CD4-positive, alpha-beta memory T cell (primary cell): ENCODE data around the gene OSBPL8. TPM values are rescaled to one million over a fixed set of nuclear protein-coding genes. Genes with fewer than 3 reads are reported as not detected.

Source experiments
- CTCF ChIA-PET: fragments of 350-600 bp; sonication (Branson Sonifier 250); formaldehyde crosslinking; loops from one replicate; lab custom pipeline; 2021; ENCODE audit warnings: inconsistent platforms; ENCODE audit not compliant: partially characterized antibody; lab: Charles Lee
- POLR2A ChIA-PET: fragments of 350-600 bp; sonication (Branson Sonifier 250); formaldehyde crosslinking; loops from one replicate; lab custom pipeline; 2021; ENCODE audit not compliant: partially characterized antibody; lab: Charles Lee
- DNase-seq, 5 donors: peaks; one replicate each; pipeline versions ENCODE4 v3.0.0 to v3.0.0-alpha.2; 2020 to 2022; ENCODE audit warnings: mixed read lengths in 1 of 5
- H3K27ac ChIP-seq: one replicate; pipeline ENCODE4 v1.7.0; 2013; ENCODE audit warnings: low read depth, low read length
- H3K27me3 ChIP-seq: 2 replicates; pipeline ENCODE4 v1.7.0; 2013; ENCODE audit warnings: mild to moderate bottlenecking, low read length, moderate library complexity; ENCODE audit not compliant: insufficient read depth
- H3K36me3 ChIP-seq: 2 replicates; pipeline ENCODE4 v1.7.0; 2013; ENCODE audit warnings: mild to moderate bottlenecking, low read length, moderate library complexity; ENCODE audit not compliant: insufficient read depth
- H3K4me1 ChIP-seq: 2 replicates; pipeline ENCODE4 v1.7.0; 2013; ENCODE audit warnings: mild to moderate bottlenecking, low read length, moderate library complexity; ENCODE audit not compliant: insufficient read depth
- H3K4me3 ChIP-seq, 2 donors: one replicate each; pipeline ENCODE4 v1.7.0; 2013; ENCODE audit warnings: low read length in 2 of 2, mild to moderate bottlenecking in 1 of 2
- H3K9me3 ChIP-seq, 2 donors: one replicate each; pipeline ENCODE4 v1.7.0; 2013; ENCODE audit warnings: low read length in 2 of 2, control low read depth in 1 of 2; ENCODE audit not compliant: control insufficient read depth in 1 of 2
- H3K27ac Mint-ChIP-seq, 7 donors: one replicate each; pipeline ENCODE4 v1.8.0; 2020 to 2021; ENCODE audit warnings: mixed read lengths in 7 of 7, mild to moderate bottlenecking in 6 of 7, inconsistent platforms in 3 of 7, moderate library complexity in 3 of 7
- H3K27me3 Mint-ChIP-seq, 2 donors: one replicate each; pipeline ENCODE4 v1.8.0; 2020 to 2021; ENCODE audit warnings: mixed read lengths in 2 of 2
- H3K36me3 Mint-ChIP-seq, 2 donors: one replicate each; pipeline ENCODE4 v1.8.0; 2020 to 2021; ENCODE audit warnings: mixed read lengths in 2 of 2, inconsistent platforms in 1 of 2, mild to moderate bottlenecking in 1 of 2
- H3K4me1 Mint-ChIP-seq, 4 donors: one replicate each; pipeline ENCODE4 v1.8.0; 2020 to 2021; ENCODE audit warnings: mixed read lengths in 4 of 4, mild to moderate bottlenecking in 1 of 4
- H3K4me3 Mint-ChIP-seq, 8 donors: one replicate each; pipeline ENCODE4 v1.8.0; 2020 to 2021; ENCODE audit warnings: mixed read lengths in 8 of 8, mild to moderate bottlenecking in 7 of 8, moderate library complexity in 6 of 8, inconsistent platforms in 3 of 8
- H3K9me3 Mint-ChIP-seq, 8 donors: one replicate each; pipeline ENCODE4 v1.8.0; 2020 to 2021; ENCODE audit warnings: mixed read lengths in 8 of 8, mild to moderate bottlenecking in 5 of 8, inconsistent platforms in 3 of 8, moderate library complexity in 1 of 8
- intact Hi-C: fragments of 100-400 bp; cut with micrococcal nuclease; formaldehyde crosslinking; loops from one replicate; pipeline ENCODE4 v1.15.1; 2023
- polyA plus RNA-seq, 2 donors: library from polyadenylated mRNA; unstranded; fragments of 300-500 nt; fragmentation: Illumina TruSeq; gene quantifications; one replicate each; pipeline ENCODE4 v1.2.3, GENCODE V29; 2021
- total RNA-seq, 2 experiments: library from RNA; stranded (reverse); gene quantifications; one replicate each; pipeline ENCODE4 v1.2.3, GENCODE V29; 2021

The OSBPL8 gene
- total and polyA plus RNA-seq, 4 experiments from 2014 or later: 126 to 143 (median 129) TPM

DNA sequence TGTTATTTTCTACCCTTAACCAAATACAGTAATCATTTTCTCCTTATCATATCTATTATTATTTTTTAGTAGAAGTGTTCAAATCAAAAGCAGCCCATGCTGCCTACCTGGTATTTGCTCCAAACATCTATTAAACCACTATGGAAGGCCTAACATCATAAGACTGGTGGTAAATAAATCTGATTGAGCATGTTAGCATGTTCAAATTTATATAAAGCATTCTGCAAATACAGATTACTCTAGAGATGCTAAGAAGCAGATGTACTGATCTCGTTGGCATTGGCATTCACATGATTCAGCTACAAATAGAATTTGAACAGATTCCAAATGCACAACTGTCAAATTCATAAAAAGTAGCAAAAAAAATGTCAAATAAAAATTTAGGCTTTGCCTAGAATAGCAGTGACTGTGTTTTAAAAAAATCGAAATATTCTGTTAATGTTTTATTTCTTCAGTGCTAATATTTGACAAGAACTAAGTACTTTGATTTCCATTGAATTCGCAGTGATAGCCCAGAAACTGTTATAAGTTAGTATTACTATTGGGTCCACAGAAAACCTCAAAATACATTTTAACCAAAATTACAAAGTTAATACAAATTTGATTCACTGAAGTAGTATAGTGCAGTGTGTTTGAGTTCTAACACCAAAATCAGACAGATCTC, 9.4 kb upstream of the OSBPL8 start:
- Histone ChIP-seq H3K4me1 (peaks cover 8% of the 10 kb centered on the region), H3K9me3 (no peaks in the 10 kb centered on the region), H3K36me3 (no peaks in the 10 kb centered on the region), H3K27me3 (no peaks in the 10 kb centered on the region), H3K4me3 (no peak overlapping the region), H3K27ac (no peak overlapping the region)
- ChIA-PET CTCF (no interaction called here), POLR2A (no interaction called here)
- no peak overlapping the region for H3K27ac Mint-ChIP-seq
- H3K9me3 Mint-ChIP-seq: peaks cover 0 to 1% (median 0%) of the 10 kb centered on the region in 8 donors
- H3K4me3 Mint-ChIP-seq: no peak overlapping the region
- H3K36me3 Mint-ChIP-seq: no peaks in the 10 kb centered on the region
- H3K4me1 Mint-ChIP-seq: peaks cover 6 to 8% (median 7%) of the 10 kb centered on the region in 4 donors
- intact Hi-C loops: no loop called here
- no peak for DNase-seq
- no peaks in the 10 kb centered on the region for H3K27me3 Mint-ChIP-seq

DNA sequence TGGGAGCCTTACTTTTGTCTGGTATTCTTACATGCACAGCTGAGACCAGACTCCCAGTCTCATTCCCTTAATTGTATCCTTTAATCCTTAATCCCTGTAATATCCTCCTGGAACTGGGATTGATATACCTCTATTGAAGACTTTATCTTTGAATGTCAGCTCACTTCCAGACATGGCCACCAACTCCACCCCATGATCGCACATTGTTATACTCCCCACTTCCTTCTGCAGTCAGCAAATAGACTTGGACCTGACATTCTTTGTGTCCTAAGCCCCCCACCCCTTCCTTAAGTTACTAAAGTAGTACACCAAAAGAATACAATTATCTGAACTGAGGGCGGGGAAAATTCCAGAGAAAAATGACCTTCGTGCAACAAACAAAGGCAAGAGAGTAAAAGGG, 8.6 kb upstream of the OSBPL8 start:
- Histone ChIP-seq H3K36me3 (no peaks in the 10 kb centered on the region), H3K4me3 (no peak overlapping the region), H3K27ac (no peak overlapping the region), H3K27me3 (no peaks in the 10 kb centered on the region), H3K9me3 (no peaks in the 10 kb centered on the region), H3K4me1 (peaks cover 8% of the 10 kb centered on the region)
- no peak overlapping the region for H3K4me3 Mint-ChIP-seq
- H3K27ac Mint-ChIP-seq: peak overlapping the region in 2 of 7 donors; percentile 10 to 37
- H3K4me1 Mint-ChIP-seq: peaks cover 6 to 8% (median 7%) of the 10 kb centered on the region in 4 donors
- ChIA-PET CTCF (interaction anchor here (1.8 kb wide), 1 partner anchor 112 kb away, joined by 5 read pairs; no protein-coding TSS in a partner anchor), POLR2A (no interaction called here)
- no peaks in the 10 kb centered on the region for H3K9me3 Mint-ChIP-seq
- no peaks in the 10 kb centered on the region for H3K36me3 Mint-ChIP-seq
- no peak for DNase-seq
- H3K27me3 Mint-ChIP-seq: no peaks in the 10 kb centered on the region
- intact Hi-C loops: no loop called here

DNA sequence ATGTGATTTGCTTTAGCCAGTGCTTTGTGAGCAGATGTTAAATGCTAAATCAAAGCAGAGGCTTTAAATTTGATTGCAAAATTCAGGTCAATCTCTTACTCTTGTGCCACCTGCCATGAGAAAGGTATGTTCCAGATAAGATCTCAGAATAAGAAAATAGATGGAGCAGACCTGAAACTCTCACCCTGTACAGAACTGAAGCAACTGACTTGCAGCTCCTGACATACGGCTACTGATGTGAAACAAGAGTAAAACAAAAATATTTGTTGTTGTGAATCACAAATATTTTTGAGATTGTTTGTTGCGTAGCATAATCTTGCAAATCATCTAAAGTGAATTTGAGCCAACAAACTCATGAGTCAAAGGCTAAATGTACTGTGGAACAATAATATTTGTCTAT, 3.5 kb upstream of the OSBPL8 start:
- no peaks in the 10 kb centered on the region for H3K27me3 ChIP-seq
- H3K4me1 ChIP-seq: peaks cover 11% of the 10 kb centered on the region
- POLR2A ChIA-PET: no interaction called here
- no peak for DNase-seq
- CTCF ChIA-PET: no interaction called here
- no peak overlapping the region for H3K27ac ChIP-seq
- Mint-ChIP-seq H3K4me3 (no peak overlapping the region), H3K4me1 (peaks cover 2 to 17% (median 3%) of the 10 kb centered on the region in 4 donors), H3K27ac (no peak overlapping the region), H3K36me3 (peaks cover 0 to 10% of the 10 kb centered on the region in 2 donors), H3K9me3 (no peaks in the 10 kb centered on the region), H3K27me3 (no peaks in the 10 kb centered on the region)
- H3K9me3 ChIP-seq: no peaks in the 10 kb centered on the region
- no peak overlapping the region for H3K4me3 ChIP-seq
- no peaks in the 10 kb centered on the region for H3K36me3 ChIP-seq
- intact Hi-C loops: no loop called here

DNA sequence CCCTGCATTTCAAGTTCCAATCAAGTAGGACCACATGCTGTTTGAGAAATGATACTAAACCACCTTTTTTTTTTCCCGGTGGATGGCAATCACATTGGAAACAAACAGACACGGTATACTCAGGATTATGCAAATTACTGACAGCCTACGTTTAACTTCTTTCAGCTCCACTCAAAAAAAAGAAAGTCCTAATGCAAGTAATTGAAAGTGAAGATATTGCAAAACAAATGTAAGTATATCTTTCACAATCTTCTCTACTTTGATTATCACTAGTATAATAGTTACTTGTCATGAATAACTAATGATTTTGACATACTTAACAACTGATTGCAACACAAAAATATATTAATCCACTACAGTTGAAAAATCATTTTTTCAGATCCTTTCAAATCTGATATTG, 2.6 kb upstream of the OSBPL8 start:
- DNase-seq: no peak
- Histone ChIP-seq H3K36me3 (no peaks in the 10 kb centered on the region), H3K4me3 (no peak overlapping the region), H3K9me3 (no peaks in the 10 kb centered on the region), H3K27ac (no peak overlapping the region), H3K27me3 (no peaks in the 10 kb centered on the region), H3K4me1 (peaks cover 20% of the 10 kb centered on the region)
- Mint-ChIP-seq H3K27ac (no peak overlapping the region), H3K4me1 (peaks cover 5 to 27% (median 9%) of the 10 kb centered on the region in 4 donors), H3K9me3 (no peaks in the 10 kb centered on the region), H3K4me3 (no peak overlapping the region), H3K36me3 (peaks cover 0 to 10% of the 10 kb centered on the region in 2 donors), H3K27me3 (no peaks in the 10 kb centered on the region)
- POLR2A ChIA-PET: no interaction called here
- CTCF ChIA-PET: no interaction called here
- intact Hi-C loops: no loop called here

DNA sequence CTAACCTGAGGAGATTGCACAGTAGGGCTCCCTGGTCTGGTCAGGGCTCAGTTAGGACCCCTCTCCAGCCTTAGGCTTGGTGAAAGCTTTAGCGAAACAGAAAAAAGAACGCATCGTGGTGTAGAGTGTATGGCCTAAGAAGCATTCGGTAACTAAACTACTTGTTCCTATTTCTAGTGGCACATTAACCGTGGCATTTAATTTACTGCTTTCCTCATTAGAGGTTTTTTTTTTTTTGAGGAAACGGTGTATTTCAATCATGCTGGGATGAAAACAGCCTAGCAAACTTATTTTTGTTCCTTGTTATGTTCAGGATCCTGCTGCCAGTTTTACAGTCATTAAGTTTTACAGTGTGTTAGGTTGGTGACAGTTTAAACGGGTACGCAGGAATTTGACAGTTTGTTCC, 518 bp upstream of the OSBPL8 start:
- H3K27ac Mint-ChIP-seq: peak overlapping the region; percentile 94 to 99 (median 96)
- intact Hi-C loops: no loop called here
- peaks cover 19 to 47% (median 27%) of the 10 kb centered on the region in 4 donors for H3K4me1 Mint-ChIP-seq
- DNase-seq: no peak
- H3K9me3 Mint-ChIP-seq: no peaks in the 10 kb centered on the region
- peak overlapping the region; percentile 89 to 97 (median 94) for H3K4me3 Mint-ChIP-seq
- Histone ChIP-seq H3K4me1 (peaks cover 40% of the 10 kb centered on the region), H3K27me3 (no peaks in the 10 kb centered on the region), H3K4me3 (peak overlapping the region; percentile 62 to 95), H3K36me3 (no peaks in the 10 kb centered on the region), H3K9me3 (no peaks in the 10 kb centered on the region), H3K27ac (peak overlapping the region; percentile 89)
- CTCF ChIA-PET: interaction anchor here (1.1 to 3.8 kb wide), 2 partner anchors 27 to 105 kb away, joined by 3 to 21 read pairs; no protein-coding TSS in a partner anchor
- POLR2A ChIA-PET: interaction anchor here (0.5 to 3.1 kb wide), 14 partner anchors 26 to 1169 kb away, joined by 3 to 44 read pairs (median 10); partner anchors contain the start of genes BBS10, GLIPR1, GLIPR1L2 and KRR1
- no peaks in the 10 kb centered on the region for H3K27me3 Mint-ChIP-seq
- H3K36me3 Mint-ChIP-seq: peaks cover 0 to 22% of the 10 kb centered on the region in 2 donors

DNA sequence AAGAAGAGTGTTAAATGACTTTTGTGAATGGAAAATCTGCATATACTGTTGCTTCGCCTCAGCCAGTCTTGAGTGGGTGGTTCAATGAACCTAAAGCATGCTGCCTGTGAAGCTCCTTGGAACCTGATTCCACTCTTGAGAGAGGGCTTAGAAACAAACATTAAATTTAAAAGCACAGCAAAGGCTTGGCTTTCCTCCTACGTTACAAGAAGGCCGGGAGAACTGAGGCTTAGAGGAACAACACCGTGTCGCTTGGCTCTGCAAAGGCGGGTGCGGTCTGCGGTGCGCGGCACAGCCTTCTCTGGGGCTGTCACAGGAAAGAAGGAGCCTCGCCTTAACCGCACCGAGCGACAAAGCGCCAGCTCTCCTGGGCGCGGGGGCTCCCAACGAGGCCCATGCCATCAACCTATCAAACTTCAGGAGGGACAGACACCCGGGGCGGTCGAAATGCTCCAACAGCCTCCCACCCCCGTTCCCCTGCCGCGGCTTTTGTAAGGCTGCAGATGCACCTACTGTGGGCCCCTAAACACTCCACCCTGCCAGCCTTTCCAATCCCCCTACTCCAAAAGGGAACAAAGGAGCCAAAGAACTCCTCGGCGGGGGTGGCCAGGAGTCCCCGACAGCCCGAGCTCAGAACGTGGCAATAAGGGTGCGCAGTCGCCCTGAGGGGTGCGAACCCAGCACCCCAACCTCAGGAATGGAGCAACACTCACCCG, 729 bp downstream of the OSBPL8 start:
- peak; percentile 88 to 93 (median 90) for DNase-seq
- H3K27me3 Mint-ChIP-seq: no peaks in the 10 kb centered on the region
- peaks cover 27 to 58% (median 36%) of the 10 kb centered on the region in 4 donors for H3K4me1 Mint-ChIP-seq
- Histone ChIP-seq H3K4me1 (peaks cover 52% of the 10 kb centered on the region), H3K9me3 (no peaks in the 10 kb centered on the region), H3K36me3 (no peaks in the 10 kb centered on the region), H3K27me3 (no peaks in the 10 kb centered on the region), H3K4me3 (peak overlapping the region; percentile 95), H3K27ac (peak overlapping the region; percentile 89)
- H3K9me3 Mint-ChIP-seq: no peaks in the 10 kb centered on the region
- intact Hi-C loops: loop anchor here (1.0 to 2.0 kb wide), 7 partner anchors 27 to 1168 kb away; partner anchors contain the start of genes BBS10, GLIPR1L2, KRR1 and NAP1L1
- H3K36me3 Mint-ChIP-seq: peaks cover 0 to 22% of the 10 kb centered on the region in 2 donors
- CTCF ChIA-PET: interaction anchor here (1.1 to 3.8 kb wide), 4 partner anchors 28 to 104 kb away, joined by 3 to 21 read pairs (median 4); no protein-coding TSS in a partner anchor
- H3K27ac Mint-ChIP-seq: peak overlapping the region; percentile 94 to 99 (median 98)
- H3K4me3 Mint-ChIP-seq: peak overlapping the region; percentile 96 to 97 (median 96)
- POLR2A ChIA-PET: interaction anchor here (0.6 to 3.1 kb wide), 25 partner anchors 8 to 1168 kb away, joined by 3 to 44 read pairs (median 5); partner anchors contain the start of genes BBS10, GLIPR1, GLIPR1L2 and KRR1

DNA sequence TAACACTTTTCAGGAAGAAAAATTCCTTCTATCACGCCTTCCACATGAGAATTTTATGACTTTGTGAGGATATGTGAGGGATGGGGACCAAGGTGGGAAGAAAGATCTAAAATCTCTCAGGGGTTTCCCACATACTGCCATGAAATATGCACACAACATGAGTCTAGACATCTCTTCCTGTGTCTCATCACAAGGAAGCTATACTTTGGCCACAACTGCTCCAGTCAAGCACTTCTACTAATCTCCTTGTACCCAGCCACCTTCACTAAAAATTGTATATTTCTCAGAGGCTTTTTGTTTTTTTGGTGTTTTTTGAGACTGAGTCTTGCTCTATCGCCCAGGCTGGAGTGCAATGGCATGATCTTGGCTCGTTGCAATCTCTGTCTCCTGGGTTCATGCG, 3.2 kb downstream of the OSBPL8 start:
- intact Hi-C loops: no loop called here
- CTCF ChIA-PET: interaction anchor here (2.3 kb wide), 1 partner anchor 100 kb away, joined by 6 read pairs; no protein-coding TSS in a partner anchor
- Histone ChIP-seq H3K27me3 (no peaks in the 10 kb centered on the region), H3K4me1 (peaks cover 75% of the 10 kb centered on the region), H3K4me3 (no peak overlapping the region), H3K9me3 (no peaks in the 10 kb centered on the region), H3K36me3 (no peaks in the 10 kb centered on the region), H3K27ac (no peak overlapping the region)
- H3K36me3 Mint-ChIP-seq: peaks cover 0 to 26% of the 10 kb centered on the region in 2 donors
- no peaks in the 10 kb centered on the region for H3K9me3 Mint-ChIP-seq
- peak overlapping the region; percentile 2 to 77 (median 25) for H3K27ac Mint-ChIP-seq
- POLR2A ChIA-PET: interaction anchor here (1.0 kb wide), 1 partner anchor 208 kb away, joined by 3 read pairs; the partner anchor contains the start of gene BBS10
- peaks cover 41 to 77% (median 56%) of the 10 kb centered on the region in 4 donors for H3K4me1 Mint-ChIP-seq
- no peaks in the 10 kb centered on the region for H3K27me3 Mint-ChIP-seq
- H3K4me3 Mint-ChIP-seq: peak overlapping the region; percentile 6 to 97 (median 60)
- DNase-seq: peak in 4 of 5 donors; percentile 10 to 67 (median 22)
